ENCODE data around the gene VAC14.

Gene VAC14

DNA sequence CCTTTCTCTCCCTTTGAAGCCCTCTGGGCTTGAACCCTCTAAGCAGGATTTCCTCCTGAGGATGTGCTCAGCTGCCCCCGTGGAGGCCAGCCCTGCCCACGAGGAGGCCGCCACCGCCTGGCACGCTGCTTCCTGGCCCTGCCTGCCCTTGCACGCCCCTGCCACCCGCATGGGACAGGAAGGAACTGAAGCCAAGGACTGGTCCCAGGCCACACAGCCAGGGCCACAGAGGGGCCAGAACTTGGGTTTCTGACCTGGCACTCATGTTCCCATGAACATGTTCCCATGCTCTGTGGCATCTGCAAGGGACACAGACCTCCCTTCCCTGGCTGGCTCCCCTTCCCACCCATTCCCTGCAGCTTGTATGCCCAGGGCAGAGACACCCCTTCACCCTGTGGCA, 91.0 kb downstream of the VAC14 start:
- no peak overlapping the region for H2AFZ ChIP-seq (ENCODE audit: low read length)
- H3K79me2 ChIP-seq (ENCODE audit: insufficient read depth, low read length) = no peaks in the 10 kb centered on the region
- peak overlapping the region; percentile 2 for H3K4me3 ChIP-seq (ENCODE audit: low read length, poor library complexity, severe bottlenecking)
- H3F3A ChIP-seq (ENCODE audit: low read depth) = no peaks in the 10 kb centered on the region
- H3K9ac ChIP-seq (ENCODE audit: low read depth, low read length, poor library complexity, severe bottlenecking) = peak overlapping the region; percentile 53
- peaks cover 3% of the 10 kb centered on the region; the same call in 1 of the 2 replicates for H3K36me3 ChIP-seq (ENCODE audit: insufficient read depth, low read length)
- H4K20me1 ChIP-seq (ENCODE audit: insufficient read depth, low read length, poor library complexity, severe bottlenecking) = no peaks in the 10 kb centered on the region
- H3K9me2 ChIP-seq (replicated peaks; ENCODE audit: low read depth, low read length) = no peaks in the 10 kb centered on the region
- peaks cover 38% of the 10 kb centered on the region for H3K4me1 ChIP-seq (ENCODE audit: insufficient read depth, low read length, poor library complexity, severe bottlenecking)
- no peaks in the 10 kb centered on the region for H3K9me3 ChIP-seq (ENCODE audit: insufficient read depth, low read depth, low read length)
- H3K27me3 ChIP-seq (ENCODE audit: insufficient read depth, low read length, poor library complexity, severe bottlenecking) = no peaks in the 10 kb centered on the region
- H3K4me2 ChIP-seq (ENCODE audit: low read depth, low read length, poor library complexity, severe bottlenecking) = peak overlapping the region; percentile 46
- TF ChIP-seq EZH2phosphoT487 (IDR thresholded peaks at IDR 0.05; ENCODE audit: borderline replicate concordance) = no peak
- TF ChIP-seq, protein P1, sequence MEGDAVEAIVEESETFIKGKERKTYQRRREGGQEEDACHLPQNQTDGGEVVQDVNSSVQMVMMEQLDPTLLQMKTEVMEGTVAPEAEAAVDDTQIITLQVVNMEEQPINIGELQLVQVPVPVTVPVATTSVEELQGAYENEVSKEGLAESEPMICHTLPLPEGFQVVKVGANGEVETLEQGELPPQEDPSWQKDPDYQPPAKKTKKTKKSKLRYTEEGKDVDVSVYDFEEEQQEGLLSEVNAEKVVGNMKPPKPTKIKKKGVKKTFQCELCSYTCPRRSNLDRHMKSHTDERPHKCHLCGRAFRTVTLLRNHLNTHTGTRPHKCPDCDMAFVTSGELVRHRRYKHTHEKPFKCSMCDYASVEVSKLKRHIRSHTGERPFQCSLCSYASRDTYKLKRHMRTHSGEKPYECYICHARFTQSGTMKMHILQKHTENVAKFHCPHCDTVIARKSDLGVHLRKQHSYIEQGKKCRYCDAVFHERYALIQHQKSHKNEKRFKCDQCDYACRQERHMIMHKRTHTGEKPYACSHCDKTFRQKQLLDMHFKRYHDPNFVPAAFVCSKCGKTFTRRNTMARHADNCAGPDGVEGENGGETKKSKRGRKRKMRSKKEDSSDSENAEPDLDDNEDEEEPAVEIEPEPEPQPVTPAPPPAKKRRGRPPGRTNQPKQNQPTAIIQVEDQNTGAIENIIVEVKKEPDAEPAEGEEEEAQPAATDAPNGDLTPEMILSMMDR (conservative IDR thresholded peaks at IDR 0.05; ENCODE audit: low read length) = no peak

DNA sequence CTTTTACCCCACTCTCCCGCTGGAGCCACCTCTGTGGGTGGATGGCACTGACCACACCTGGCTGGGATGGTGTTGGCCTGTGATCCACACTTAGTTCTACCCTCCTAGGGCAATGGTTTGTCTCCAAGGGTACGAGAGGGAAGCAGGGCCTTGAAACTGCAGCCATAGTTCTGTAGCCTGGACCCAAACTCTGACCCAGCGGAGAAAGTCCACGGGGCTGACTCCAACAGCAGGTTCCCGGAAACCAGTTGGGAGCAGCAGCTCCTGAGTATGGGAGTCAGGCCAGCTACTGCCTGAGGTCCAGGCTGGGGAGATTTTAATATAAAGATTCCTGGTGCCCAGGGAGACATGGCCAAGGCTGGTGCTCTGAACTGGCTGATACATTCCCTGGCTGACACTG, 91.5 kb downstream of the VAC14 start:
- Histone ChIP-seq H3K4me3 (ENCODE audit: low read length, poor library complexity, severe bottlenecking) (peak overlapping the region; percentile 2), H3K27me3 (ENCODE audit: insufficient read depth, low read length, poor library complexity, severe bottlenecking) (no peaks in the 10 kb centered on the region), H3K9me2 (replicated peaks; ENCODE audit: low read depth, low read length) (no peaks in the 10 kb centered on the region), H4K20me1 (ENCODE audit: insufficient read depth, low read length, poor library complexity, severe bottlenecking) (no peaks in the 10 kb centered on the region), H3K4me2 (ENCODE audit: low read depth, low read length, poor library complexity, severe bottlenecking) (peak overlapping the region; percentile 46), H3K79me2 (ENCODE audit: insufficient read depth, low read length) (no peaks in the 10 kb centered on the region), H3F3A (ENCODE audit: low read depth) (no peaks in the 10 kb centered on the region), H3K4me1 (ENCODE audit: insufficient read depth, low read length, poor library complexity, severe bottlenecking) (peaks cover 38% of the 10 kb centered on the region), H3K9me3 (ENCODE audit: insufficient read depth, low read depth, low read length) (no peaks in the 10 kb centered on the region), H3K36me3 (ENCODE audit: insufficient read depth, low read length) (peaks cover 3% of the 10 kb centered on the region; the same call in 1 of the 2 replicates), H2AFZ (ENCODE audit: low read length) (no peak overlapping the region), H3K9ac (ENCODE audit: low read depth, low read length, poor library complexity, severe bottlenecking) (peak overlapping the region; percentile 53)
- TF ChIP-seq EZH2phosphoT487 (IDR thresholded peaks at IDR 0.05; ENCODE audit: borderline replicate concordance) = no peak
- TF ChIP-seq, protein P1 (conservative IDR thresholded peaks at IDR 0.05; ENCODE audit: low read length) = no peak

DNA sequence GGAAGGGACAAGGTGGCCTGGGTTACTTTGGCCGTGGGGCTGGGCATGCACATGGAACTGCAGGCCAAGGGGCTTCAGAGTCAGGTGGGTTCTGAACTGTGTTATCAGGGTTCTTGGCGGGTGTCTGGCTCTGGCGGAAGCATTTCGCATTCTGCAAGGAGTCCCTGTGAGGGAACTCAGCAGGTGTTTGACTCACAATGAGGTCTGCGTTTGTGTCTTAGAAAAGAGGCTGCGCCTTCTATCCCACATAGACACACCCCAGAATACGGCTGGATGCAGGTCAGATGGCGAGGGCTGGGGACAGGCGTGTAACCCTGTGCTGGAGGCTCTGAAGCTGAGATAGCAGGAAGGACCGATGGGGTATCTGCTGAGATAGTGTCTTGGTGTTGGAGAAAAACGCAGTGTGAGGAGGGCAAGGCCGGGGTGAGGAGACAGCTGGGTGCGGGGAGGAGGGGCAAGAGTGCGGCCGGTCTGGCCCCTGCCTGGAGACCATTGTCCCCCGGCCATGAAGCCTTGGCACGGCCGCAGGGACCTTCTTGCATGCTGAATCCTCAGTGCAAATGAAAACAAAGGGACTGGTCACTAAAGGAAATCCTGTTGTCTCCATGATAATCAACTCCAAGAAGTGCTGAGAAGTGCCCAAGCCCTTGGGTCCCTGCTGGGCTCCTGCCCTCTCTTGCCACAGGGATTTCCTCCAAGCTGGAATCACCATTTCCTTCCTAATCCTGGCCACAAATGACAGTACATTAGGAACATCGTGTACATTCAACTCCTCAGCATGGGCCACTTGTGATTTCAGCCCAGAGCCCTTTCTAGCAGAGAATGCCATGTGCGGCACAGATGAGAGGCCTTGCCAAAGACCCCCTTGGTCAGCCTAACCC, 92.4 kb downstream of the VAC14 start:
- Histone ChIP-seq H3K79me2 (ENCODE audit: insufficient read depth, low read length) (no peaks in the 10 kb centered on the region), H3K9me2 (replicated peaks; ENCODE audit: low read depth, low read length) (no peaks in the 10 kb centered on the region), H3K27me3 (ENCODE audit: insufficient read depth, low read length, poor library complexity, severe bottlenecking) (no peaks in the 10 kb centered on the region), H3K4me2 (ENCODE audit: low read depth, low read length, poor library complexity, severe bottlenecking) (no peak overlapping the region), H3K4me1 (ENCODE audit: insufficient read depth, low read length, poor library complexity, severe bottlenecking) (peaks cover 42% of the 10 kb centered on the region), H3F3A (ENCODE audit: low read depth) (no peaks in the 10 kb centered on the region), H3K36me3 (ENCODE audit: insufficient read depth, low read length) (peaks cover 3% of the 10 kb centered on the region; the same call in 1 of the 2 replicates), H3K9ac (ENCODE audit: low read depth, low read length, poor library complexity, severe bottlenecking) (peak overlapping the region; percentile 53), H3K4me3 (ENCODE audit: low read length, poor library complexity, severe bottlenecking) (no peak overlapping the region), H4K20me1 (ENCODE audit: insufficient read depth, low read length, poor library complexity, severe bottlenecking) (no peaks in the 10 kb centered on the region), H3K9me3 (ENCODE audit: insufficient read depth, low read depth, low read length) (no peaks in the 10 kb centered on the region), H2AFZ (ENCODE audit: low read length) (no peak overlapping the region)
- no peak for TF ChIP-seq EZH2phosphoT487 (IDR thresholded peaks at IDR 0.05; ENCODE audit: borderline replicate concordance)
- TF ChIP-seq, protein P1 (conservative IDR thresholded peaks at IDR 0.05; ENCODE audit: low read length) = no peak
